Ovary (tissue), 9 donors: ENCODE measurements around the gene TTR. TPM values are rescaled to one million over a fixed set of nuclear protein-coding genes. Genes with fewer than 3 reads are reported as not detected.

ENCODE experiments used
- DNase-seq, 5 donors: peaks; one replicate each; pipeline ENCODE4 v3.0.0-alpha.2; 2019 to 2020
- H3K27ac ChIP-seq, 2 donors: fragments of 200-600 bp; one replicate each; pipeline versions ENCODE4 v1.5.1 to v1.8.0; 2019 to 2022
- H3K27me3 ChIP-seq: fragments of 200-600 bp; one replicate; pipeline ENCODE4 v1.8.0; 2022
- H3K36me3 ChIP-seq: fragments of 200-600 bp; sonication (generic); one replicate; pipeline ENCODE4 v1.5.1; 2019
- H3K4me1 ChIP-seq: one replicate; pipeline ENCODE4 v1.8.1; 2013; ENCODE audit warnings: mild to moderate bottlenecking, moderate library complexity; ENCODE audit not compliant: insufficient read depth
- H3K4me3 ChIP-seq: fragments of 200-600 bp; sonication (generic); one replicate; pipeline ENCODE4 v1.5.1; 2017
- H3K9me3 ChIP-seq, 2 donors: fragments of 200-600 bp in 1 of 2; sonication (generic) in 1 of 2; one replicate each; pipeline versions ENCODE4 v1.5.1 to v1.8.1; 2013 to 2019; ENCODE audit warnings: mild to moderate bottlenecking in 1 of 2, moderate library complexity in 1 of 2
- EP300 ChIP-seq: sonication (generic); formaldehyde crosslinking; IDR thresholded peaks from one replicate; pipeline ENCODE4 v1.6.1; 2017; ENCODE audit warnings: antibody characterized with exemption
- POLR2A ChIP-seq: fragments of 450-650 bp; IDR thresholded peaks from one replicate; pipeline ENCODE4 v1.6.1; 2017; ENCODE audit warnings: antibody characterized with exemption, mild to moderate bottlenecking, moderate library complexity
- WGBS, 3 donors: extraction: QIAGEN DNeasy Blood & Tissue Kit in 1 of 3; methylation state at CpG; one replicate each; pipeline versions ENCODE4 v1.1.5 to v1.1.7; 2013 to 2017; 5-methylcytosine and 5-hydroxymethylcytosine counted together
- intact Hi-C, 4 donors: fragments of 100-400 bp; cut with DNase I; formaldehyde crosslinking; loops; one replicate each; pipeline versions ENCODE4 v1.11.0 to v1.15.1; 2022 to 2023
- polyA plus RNA-seq, 2 donors: library from polyadenylated mRNA; stranded (reverse); fragments of 200-250 nt in 1 of 2; fragments of 350-450 nt in 1 of 2; fragmentation: Illumina TruSeq in 1 of 2; extraction: RNeasy Lipid Tissue Mini Kit (QIAGEN cat#74804) in 1 of 2; gene quantifications; one replicate each; pipeline ENCODE4 v1.2.3, GENCODE V29; 2013 to 2014
- total RNA-seq, 7 donors: library from RNA; depleted of rRNA in 2 of 7; stranded (reverse); fragments of >200 nt in 2 of 7; fragmentation: NEBNext Ultra II Directional in 3 of 7; extraction: Animal tissue kit (Norgen Biotek cat#: 25700) in 3 of 7; gene quantifications; one replicate each; pipeline versions ENCODE4 v1.1.0 to v1.2.4, GENCODE V29; 2016 to 2023
- TF ChIP-seq, protein P1 (sequence below), 3 donors: fragments of 450-650 bp in 2 of 3; fragments of 200-600 bp in 1 of 3; IDR thresholded peaks; one replicate each; pipeline versions ENCODE4 v1.5.1 to v1.8.0; 2016 to 2022; ENCODE audit warnings: antibody characterized with exemption in 3 of 3, mild to moderate bottlenecking in 1 of 3
- donor health status: DM: no; HTN: no; CAD: no; lungs with moderate emphysema.
- donor health status: DM: no; HTN: no; CAD: no.
- donor health status: Bipolar disorder and iron deficiency.
- donor health status: DM: yes; HTN: yes; CAD: no.
- donor health status: DM: no; HTN: no; CAD: no.
- donor health status: DM: yes; HTN: yes; CAD: no.

TTR gene
- total and polyA plus RNA-seq, 9 donors: 0.92 to 3.0 (median 0.95) TPM; not detected in 6

DNA sequence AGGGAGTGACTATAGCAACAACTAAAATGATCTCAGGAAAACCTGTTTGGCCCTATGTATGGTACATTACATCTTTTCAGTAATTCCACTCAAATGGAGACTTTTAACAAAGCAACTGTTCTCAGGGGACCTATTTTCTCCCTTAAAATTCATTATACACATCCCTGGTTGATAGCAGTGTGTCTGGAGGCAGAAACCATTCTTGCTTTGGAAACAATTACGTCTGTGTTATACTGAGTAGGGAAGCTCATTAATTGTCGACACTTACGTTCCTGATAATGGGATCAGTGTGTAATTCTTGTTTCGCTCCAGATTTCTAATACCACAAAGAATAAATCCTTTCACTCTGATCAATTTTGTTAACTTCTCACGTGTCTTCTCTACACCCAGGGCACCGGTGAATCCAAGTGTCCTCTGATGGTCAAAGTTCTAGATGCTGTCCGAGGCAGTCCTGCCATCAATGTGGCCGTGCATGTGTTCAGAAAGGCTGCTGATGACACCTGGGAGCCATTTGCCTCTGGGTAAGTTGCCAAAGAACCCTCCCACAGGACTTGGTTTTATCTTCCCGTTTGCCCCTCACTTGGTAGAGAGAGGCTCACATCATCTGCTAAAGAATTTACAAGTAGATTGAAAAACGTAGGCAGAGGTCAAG lies 955 bp downstream of the TTR start:
- Histone ChIP-seq H3K4me3 (no peak overlapping the region), H3K9me3 (no peaks in the 10 kb centered on the region), H3K36me3 (no peaks in the 10 kb centered on the region), H3K27me3 (no peaks in the 10 kb centered on the region), H3K4me1 (no peaks in the 10 kb centered on the region), H3K27ac (no peak overlapping the region)
- WGBS, 3 donors: 72 to 77% (median 72%) methylated on average over 10 of the region's 10 CpGs
- TF ChIP-seq EP300 (no peak), POLR2A (no peak)
- TF ChIP-seq, protein P1, sequence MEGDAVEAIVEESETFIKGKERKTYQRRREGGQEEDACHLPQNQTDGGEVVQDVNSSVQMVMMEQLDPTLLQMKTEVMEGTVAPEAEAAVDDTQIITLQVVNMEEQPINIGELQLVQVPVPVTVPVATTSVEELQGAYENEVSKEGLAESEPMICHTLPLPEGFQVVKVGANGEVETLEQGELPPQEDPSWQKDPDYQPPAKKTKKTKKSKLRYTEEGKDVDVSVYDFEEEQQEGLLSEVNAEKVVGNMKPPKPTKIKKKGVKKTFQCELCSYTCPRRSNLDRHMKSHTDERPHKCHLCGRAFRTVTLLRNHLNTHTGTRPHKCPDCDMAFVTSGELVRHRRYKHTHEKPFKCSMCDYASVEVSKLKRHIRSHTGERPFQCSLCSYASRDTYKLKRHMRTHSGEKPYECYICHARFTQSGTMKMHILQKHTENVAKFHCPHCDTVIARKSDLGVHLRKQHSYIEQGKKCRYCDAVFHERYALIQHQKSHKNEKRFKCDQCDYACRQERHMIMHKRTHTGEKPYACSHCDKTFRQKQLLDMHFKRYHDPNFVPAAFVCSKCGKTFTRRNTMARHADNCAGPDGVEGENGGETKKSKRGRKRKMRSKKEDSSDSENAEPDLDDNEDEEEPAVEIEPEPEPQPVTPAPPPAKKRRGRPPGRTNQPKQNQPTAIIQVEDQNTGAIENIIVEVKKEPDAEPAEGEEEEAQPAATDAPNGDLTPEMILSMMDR (IDR thresholded peaks at IDR 0.05): no peak
- intact Hi-C loops: no loop called here
- no peak for DNase-seq

DNA sequence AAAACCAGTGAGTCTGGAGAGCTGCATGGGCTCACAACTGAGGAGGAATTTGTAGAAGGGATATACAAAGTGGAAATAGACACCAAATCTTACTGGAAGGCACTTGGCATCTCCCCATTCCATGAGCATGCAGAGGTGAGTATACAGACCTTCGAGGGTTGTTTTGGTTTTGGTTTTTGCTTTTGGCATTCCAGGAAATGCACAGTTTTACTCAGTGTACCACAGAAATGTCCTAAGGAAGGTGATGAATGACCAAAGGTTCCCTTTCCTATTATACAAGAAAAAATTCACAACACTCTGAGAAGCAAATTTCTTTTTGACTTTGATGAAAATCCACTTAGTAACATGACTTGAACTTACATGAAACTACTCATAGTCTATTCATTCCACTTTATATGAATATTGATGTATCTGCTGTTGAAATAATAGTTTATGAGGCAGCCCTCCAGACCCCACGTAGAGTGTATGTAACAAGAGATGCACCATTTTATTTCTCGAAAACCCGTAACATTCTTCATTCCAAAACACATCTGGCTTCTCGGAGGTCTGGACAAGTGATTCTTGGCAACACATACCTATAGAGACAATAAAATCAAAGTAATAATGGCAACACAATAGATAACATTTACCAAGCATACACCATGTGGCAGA lies 3.6 kb downstream of the TTR start:
- Histone ChIP-seq H3K9me3 (no peaks in the 10 kb centered on the region), H3K4me3 (no peak overlapping the region), H3K27me3 (no peaks in the 10 kb centered on the region), H3K36me3 (no peaks in the 10 kb centered on the region), H3K4me1 (no peaks in the 10 kb centered on the region), H3K27ac (no peak overlapping the region)
- intact Hi-C loops: no loop called here
- no peak for DNase-seq
- TF ChIP-seq, protein P1 (IDR thresholded peaks at IDR 0.05): no peak
- TF ChIP-seq POLR2A (no peak), EP300 (no peak)
- 74 to 80% (median 74%) methylated on average over 5 of the region's 5 CpGs for WGBS, 3 donors

DNA sequence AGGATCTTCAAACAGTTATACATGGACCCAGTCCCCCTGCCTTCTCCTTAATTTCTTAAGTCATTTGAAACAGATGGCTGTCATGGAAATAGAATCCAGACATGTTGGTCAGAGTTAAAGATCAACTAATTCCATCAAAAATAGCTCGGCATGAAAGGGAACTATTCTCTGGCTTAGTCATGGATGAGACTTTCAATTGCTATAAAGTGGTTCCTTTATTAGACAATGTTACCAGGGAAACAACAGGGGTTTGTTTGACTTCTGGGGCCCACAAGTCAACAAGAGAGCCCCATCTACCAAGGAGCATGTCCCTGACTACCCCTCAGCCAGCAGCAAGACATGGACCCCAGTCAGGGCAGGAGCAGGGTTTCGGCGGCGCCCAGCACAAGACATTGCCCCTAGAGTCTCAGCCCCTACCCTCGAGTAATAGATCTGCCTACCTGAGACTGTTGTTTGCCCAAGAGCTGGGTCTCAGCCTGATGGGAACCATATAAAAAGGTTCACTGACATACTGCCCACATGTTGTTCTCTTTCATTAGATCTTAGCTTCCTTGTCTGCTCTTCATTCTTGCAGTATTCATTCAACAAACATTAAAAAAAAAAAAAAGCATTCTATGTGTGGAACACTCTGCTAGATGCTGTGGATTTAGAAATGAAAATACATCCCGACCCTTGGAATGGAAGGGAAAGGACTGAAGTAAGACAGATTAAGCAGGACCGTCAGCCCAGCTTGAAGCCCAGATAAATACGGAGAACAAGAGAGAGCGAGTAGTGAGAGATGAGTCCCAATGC lies 4.6 kb downstream of the TTR start:
- H3K4me1 ChIP-seq: no peaks in the 10 kb centered on the region
- intact Hi-C loops: no loop called here
- H3K36me3 ChIP-seq: no peaks in the 10 kb centered on the region
- DNase-seq: no peak
- TF ChIP-seq EP300 (no peak), POLR2A (no peak)
- TF ChIP-seq, protein P1 (IDR thresholded peaks at IDR 0.05): no peak
- no peaks in the 10 kb centered on the region for H3K9me3 ChIP-seq
- H3K4me3 ChIP-seq: no peak overlapping the region
- H3K27me3 ChIP-seq: no peaks in the 10 kb centered on the region
- H3K27ac ChIP-seq: no peak overlapping the region
- WGBS, 3 donors: 88 to 89% (median 88%) methylated on average over 9 of the region's 9 CpGs

DNA sequence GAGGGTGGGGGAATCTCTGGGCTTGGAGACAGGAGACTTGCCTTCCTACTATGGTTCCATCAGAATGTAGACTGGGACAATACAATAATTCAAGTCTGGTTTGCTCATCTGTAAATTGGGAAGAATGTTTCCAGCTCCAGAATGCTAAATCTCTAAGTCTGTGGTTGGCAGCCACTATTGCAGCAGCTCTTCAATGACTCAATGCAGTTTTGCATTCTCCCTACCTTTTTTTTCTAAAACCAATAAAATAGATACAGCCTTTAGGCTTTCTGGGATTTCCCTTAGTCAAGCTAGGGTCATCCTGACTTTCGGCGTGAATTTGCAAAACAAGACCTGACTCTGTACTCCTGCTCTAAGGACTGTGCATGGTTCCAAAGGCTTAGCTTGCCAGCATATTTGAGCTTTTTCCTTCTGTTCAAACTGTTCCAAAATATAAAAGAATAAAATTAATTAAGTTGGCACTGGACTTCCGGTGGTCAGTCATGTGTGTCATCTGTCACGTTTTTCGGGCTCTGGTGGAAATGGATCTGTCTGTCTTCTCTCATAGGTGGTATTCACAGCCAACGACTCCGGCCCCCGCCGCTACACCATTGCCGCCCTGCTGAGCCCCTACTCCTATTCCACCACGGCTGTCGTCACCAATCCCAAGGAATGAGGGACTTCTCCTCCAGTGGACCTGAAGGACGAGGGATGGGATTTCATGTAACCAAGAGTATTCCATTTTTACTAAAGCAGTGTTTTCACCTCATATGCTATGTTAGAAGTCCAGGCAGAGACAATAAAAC lies 6.5 kb downstream of the TTR start:
- TF ChIP-seq, protein P1 (IDR thresholded peaks at IDR 0.05): no peak
- no peak for TF ChIP-seq EP300
- TF ChIP-seq POLR2A: no peak
- Histone ChIP-seq H3K4me1 (no peaks in the 10 kb centered on the region), H3K4me3 (no peak overlapping the region), H3K36me3 (no peaks in the 10 kb centered on the region), H3K27me3 (no peaks in the 10 kb centered on the region), H3K27ac (no peak overlapping the region), H3K9me3 (no peaks in the 10 kb centered on the region)
- intact Hi-C loops: no loop called here
- WGBS, 3 donors: 86 to 91% (median 90%) methylated on average over 13 of the region's 13 CpGs
- no peak for DNase-seq
